HCT116 (cell line): ENCODE results near the gene TMSB10. TPM values are rescaled to one million over a fixed set of nuclear protein-coding genes. Genes with fewer than 3 reads are reported as not detected.

Experiments used
- ATAC-seq: fragments of 200-7000 bp; cut with Tn5 transposase; 2 replicates; pipeline ENCODE4 v1.9.1; 2020; ENCODE audit warnings: mild to moderate bottlenecking, moderate library complexity
- BruUV-seq: library from RNA; stranded (reverse); fragments of 400-500 nt; replicated peaks from 2 replicates; lab custom pipeline; 2021; lab: Mats Ljungman, UMichigan
- CTCF ChIA-PET: fragments of 300-600 bp; sonication (Branson Sonifier 250); formaldehyde crosslinking; loops from one replicate; lab custom pipeline; 2021; ENCODE audit warnings: antibody characterized with exemption; lab: Charles Lee
- POLR2A ChIA-PET: fragments of 300-600, 350-600 bp; sonication (Branson Sonifier 250); formaldehyde crosslinking; loops from one replicate; lab custom pipeline; 2021; ENCODE audit warnings: antibody characterized with exemption; lab: Charles Lee
- RAD21 ChIA-PET, 2 experiments: fragments of 300-600 bp; sonication (Branson Sonifier 250); formaldehyde crosslinking; loops; one replicate each; lab custom pipeline; 2023; ENCODE audit warnings: low total read pairs in 2 of 2; ENCODE audit not compliant: uncharacterized antibody in 2 of 2, unreplicated experiment in 2 of 2, low non-redundant PET in 1 of 2; lab: Charles Lee
- DNase-seq: peaks from one replicate; pipeline ENCODE4 v3.0.0-alpha.2; 2010; ENCODE audit warnings: low read depth, low spot score
- H2AFZ ChIP-seq: fragments of 200-600 bp; shearing (Covaris generic), sonication (generic); 2 replicates; pipeline ENCODE4 v1.6.1; 2017; ENCODE audit warnings: low read depth, mixed run types, mixed read lengths, antibody characterized with exemption, low read length; ENCODE audit not compliant: poor library complexity, severe bottlenecking
- H3K27ac ChIP-seq: 2 replicates; pipeline ENCODE4 v1.5.1; 2012; ENCODE audit warnings: low read depth, low read length
- H3K27me3 ChIP-seq: fragments of 200-600 bp; sonication (generic); 2 replicates; pipeline ENCODE4 v1.6.1; 2016; ENCODE audit warnings: mixed run types, low read length, mixed read lengths; ENCODE audit not compliant: insufficient read depth
- H3K36me3 ChIP-seq, 2 experiments: fragments of 200-500 bp in 1 of 2; fragments of 200-600 bp in 1 of 2; sonication (Bioruptor generic) in 1 of 2; sonication (generic) in 1 of 2; 2 replicates each; pipeline versions ENCODE4 v1.5.1 to v1.6.1; 2014 to 2016; ENCODE audit warnings: low read length in 2 of 2, inconsistent platforms in 1 of 2, mixed read lengths in 1 of 2, mixed run types in 1 of 2; ENCODE audit not compliant: insufficient read depth in 2 of 2, control insufficient read depth in 1 of 2
- H3K4me1 ChIP-seq, 2 experiments: fragments of 200-600 bp in 1 of 2; sonication (generic) in 1 of 2; 2 replicates each; pipeline versions ENCODE4 v1.5.1 to v1.6.1; 2012 to 2017; ENCODE audit warnings: low read length in 2 of 2, inconsistent platforms in 1 of 2, mild to moderate bottlenecking in 1 of 2, mixed read lengths in 1 of 2, mixed run types in 1 of 2, moderate library complexity in 1 of 2; ENCODE audit not compliant: insufficient read depth in 2 of 2, control insufficient read depth in 1 of 2
- H3K4me2 ChIP-seq: fragments of 200-600 bp; sonication (generic); 2 replicates; pipeline ENCODE4 v1.6.1; 2017; ENCODE audit warnings: mixed run types, low read length, mixed read lengths
- H3K4me3 ChIP-seq, 2 experiments: fragments of 200-600 bp in 1 of 2; sonication (generic) in 1 of 2; replicated peaks in 1 of 2; 2 replicates each; pipeline ENCODE4 v1.5.1; 2011 to 2016; ENCODE audit warnings: low read length in 2 of 2, control low read depth in 1 of 2, low read depth in 1 of 2, mild to moderate bottlenecking in 1 of 2, mixed read lengths in 1 of 2, mixed run types in 1 of 2
- H3K79me2 ChIP-seq: fragments of 200-600 bp; sonication (generic); 2 replicates; pipeline ENCODE4 v1.6.1; 2017; ENCODE audit warnings: mild to moderate bottlenecking, mixed run types, low read length, moderate library complexity, mixed read lengths; ENCODE audit not compliant: insufficient read depth
- H3K9ac ChIP-seq: fragments of 200-600 bp; sonication (generic); 2 replicates; pipeline ENCODE4 v1.6.1; 2016; ENCODE audit warnings: low read length, mixed read lengths
- H3K9me2 ChIP-seq: fragments of 200-600 bp; sonication (generic), shearing (Covaris generic); 2 replicates; pipeline ENCODE4 v1.6.1; 2017; ENCODE audit warnings: mixed run types, mild to moderate bottlenecking, moderate library complexity; ENCODE audit not compliant: insufficient read depth
- H3K9me3 ChIP-seq, 2 experiments: fragments of 200-500 bp in 1 of 2; fragments of 200-600 bp in 1 of 2; sonication (Bioruptor generic) in 1 of 2; sonication (generic) in 1 of 2; 2 replicates each; pipeline ENCODE4 v1.6.1; 2014 to 2017; ENCODE audit warnings: low read length in 2 of 2, mixed read lengths in 2 of 2, inconsistent platforms in 1 of 2, low read depth in 1 of 2, mild to moderate bottlenecking in 1 of 2, mixed run types in 1 of 2, moderate library complexity in 1 of 2; ENCODE audit not compliant: control insufficient read depth in 1 of 2, insufficient read depth in 1 of 2
- H4K20me1 ChIP-seq: fragments of 200-600 bp; sonication (generic), shearing (Covaris generic); 2 replicates; pipeline ENCODE4 v1.6.1; 2017; ENCODE audit warnings: mixed run types, mild to moderate bottlenecking, moderate library complexity; ENCODE audit not compliant: insufficient read depth
- ATF3 ChIP-seq: IDR thresholded peaks from 2 replicates; pipeline ENCODE4 v1.6.1; 2012
- CBX3 ChIP-seq: IDR thresholded peaks from 2 replicates; pipeline ENCODE4 v1.6.1; 2012; ENCODE audit warnings: low read depth
- CEBPB ChIP-seq: IDR thresholded peaks from 2 replicates; pipeline ENCODE4 v1.6.1; 2012; ENCODE audit warnings: low read depth
- CTCF ChIP-seq, 3 experiments: fragments of 200-600 bp in 1 of 3; sonication (generic) in 1 of 3; IDR thresholded peaks in 2 of 3; conservative IDR thresholded peaks in 1 of 3; 2 replicates each; pipeline ENCODE4 v1.5.1; 2012 to 2017; ENCODE audit warnings: low read depth in 2 of 3, low read length in 2 of 3, antibody characterized with exemption in 1 of 3, borderline replicate concordance in 1 of 3, control low read depth in 1 of 3, mild to moderate bottlenecking in 1 of 3, mixed read lengths in 1 of 3, mixed run types in 1 of 3, moderate library complexity in 1 of 3; ENCODE audit not compliant: insufficient read depth in 1 of 3
- EGR1 ChIP-seq: IDR thresholded peaks from 2 replicates; pipeline ENCODE4 v1.6.1; 2012; ENCODE audit warnings: low read depth
- ELF1 ChIP-seq: IDR thresholded peaks from 2 replicates; pipeline ENCODE4 v1.6.1; 2012; ENCODE audit warnings: low read depth, borderline replicate concordance
- EZH2phosphoT487 ChIP-seq: fragments of 200-600 bp; IDR thresholded peaks from 2 replicates; pipeline ENCODE4 v1.6.1; 2018; ENCODE audit warnings: antibody characterized with exemption, borderline replicate concordance
- FOSL1 ChIP-seq: IDR thresholded peaks from 2 replicates; pipeline ENCODE4 v1.6.1; 2012; ENCODE audit warnings: low read depth
- JUND ChIP-seq: IDR thresholded peaks from 2 replicates; pipeline ENCODE4 v1.6.1; 2012
- POLR2A ChIP-seq: IDR thresholded peaks from 2 replicates; pipeline ENCODE4 v1.7.0; 2011; ENCODE audit warnings: borderline replicate concordance; ENCODE audit not compliant: insufficient read depth, insufficient read length; ENCODE audit errors: extremely low read depth
- POLR2AphosphoS5 ChIP-seq: IDR thresholded peaks from 2 replicates; pipeline ENCODE4 v1.6.1; 2011; ENCODE audit warnings: mild to moderate bottlenecking, low read depth, low read length, moderate library complexity
- RAD21 ChIP-seq: IDR thresholded peaks from 2 replicates; pipeline ENCODE4 v1.6.1; 2012; ENCODE audit warnings: low read depth, mild to moderate bottlenecking
- TCF7L2 ChIP-seq: IDR thresholded peaks from 2 replicates; pipeline ENCODE4 v1.7.0; 2011; ENCODE audit warnings: borderline replicate concordance, inconsistent platforms; ENCODE audit not compliant: insufficient read depth, insufficient read length; ENCODE audit errors: extremely low read depth
- intact Hi-C: fragments of 100-400 bp; cut with micrococcal nuclease; formaldehyde crosslinking; loops from 2 replicates; pipeline ENCODE4 v1.10.0; 2022
- total RNA-seq: library from RNA; stranded (reverse); gene quantifications from one replicate; pipeline ENCODE4 v1.2.1, GENCODE V29; 2021; ENCODE audit not compliant: unreplicated experiment
- TF ChIP-seq, protein P1 (sequence below): IDR thresholded peaks from 2 replicates; pipeline ENCODE4 v1.6.1; 2012; ENCODE audit warnings: low read depth

Gene TMSB10
- total RNA-seq, 1 experiment from 2014 or later: 2,677 TPM

DNA sequence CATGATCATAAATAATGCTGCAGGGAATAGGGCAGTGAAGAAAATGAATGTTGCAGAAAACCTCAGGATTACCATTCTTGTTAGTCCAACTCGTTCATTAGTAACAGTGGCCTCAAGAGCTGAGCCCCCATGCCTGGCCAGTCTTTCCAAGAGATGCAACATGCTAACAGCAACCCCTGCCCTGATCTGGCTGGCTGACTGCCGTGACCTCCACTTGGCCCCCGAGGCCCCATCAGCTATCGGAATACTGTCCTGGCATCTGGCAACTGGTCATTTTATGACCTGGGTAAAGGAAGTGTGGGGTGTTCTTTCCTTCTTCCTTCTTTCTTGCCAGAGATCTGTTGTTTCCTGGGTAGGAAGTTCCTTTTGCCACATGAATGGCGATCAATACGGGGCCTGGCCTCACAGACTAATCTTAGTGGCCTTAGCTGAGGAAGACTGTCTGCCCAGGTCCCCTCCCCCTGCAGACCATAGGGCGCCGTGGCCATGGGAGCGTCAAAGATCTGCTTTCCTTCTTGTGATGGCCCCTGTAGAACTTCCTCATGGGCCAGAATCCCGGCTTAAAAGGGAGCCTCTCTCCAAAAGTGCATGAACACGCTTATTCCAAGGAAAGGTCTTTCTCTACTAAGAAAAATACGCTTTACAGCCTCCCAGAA, 14.0 kb upstream of the TMSB10 start:
- Histone ChIP-seq H3K79me2 (no peaks in the 10 kb centered on the region), H3K36me3 (no peaks in the 10 kb centered on the region), H3K27ac (no peak overlapping the region), H3K4me1 (peaks cover 0 to 9% of the 10 kb centered on the region in 2 experiments; a peak in 2 of 4 replicates), H4K20me1 (no peaks in the 10 kb centered on the region), H3K9me3 (no peaks in the 10 kb centered on the region), H3K27me3 (no peaks in the 10 kb centered on the region), H3K9me2 (no peaks in the 10 kb centered on the region), H3K4me3 (no peak overlapping the region), H3K4me2 (no peak overlapping the region), H2AFZ (no peak overlapping the region), H3K9ac (no peak overlapping the region)
- intact Hi-C loops: no loop called here
- ChIA-PET RAD21 (no interaction called here), POLR2A (interaction anchor here (1.0 kb wide), 1 partner anchor 13 kb away, joined by 3 read pairs; no protein-coding TSS in a partner anchor), CTCF (interaction anchor here (0.9 kb wide), 1 partner anchor 9 kb away, joined by 3 read pairs; no protein-coding TSS in a partner anchor)
- no TSS peak for BruUV-seq
- DNase-seq (no peak), ATAC-seq (no peak)
- TF ChIP-seq FOSL1: no peak
- TF ChIP-seq ELF1: no peak
- no peak for TF ChIP-seq EZH2phosphoT487
- no peak for TF ChIP-seq TCF7L2
- TF ChIP-seq POLR2A: no peak

GRCh38 chr2:84894131-84894586, 11.3 kb upstream of the TMSB10 start:
- Histone ChIP-seq H3K9me2 (no peaks in the 10 kb centered on the region), H3K4me2 (peak overlapping the region; percentile 26; the same call in 1 of the 2 replicates), H3K9ac (no peak overlapping the region), H3K27me3 (no peaks in the 10 kb centered on the region), H3K4me3 (no peak overlapping the region), H3K79me2 (no peaks in the 10 kb centered on the region), H3K9me3 (no peaks in the 10 kb centered on the region), H2AFZ (peak overlapping the region; percentile 78), H3K27ac (no peak overlapping the region), H4K20me1 (no peaks in the 10 kb centered on the region), H3K36me3 (no peaks in the 10 kb centered on the region), H3K4me1 (peaks cover 0 to 29% of the 10 kb centered on the region in 2 experiments; a peak in 2 of 4 replicates)
- ChIA-PET CTCF (interaction anchor here (1.6 to 1.7 kb wide), 2 partner anchors 12 to 32 kb away, joined by 7 to 9 read pairs; no protein-coding TSS in a partner anchor), POLR2A (interaction anchor here (1.7 kb wide), 2 partner anchors 9 to 12 kb away, joined by 5 to 20 read pairs; partner anchors contain the start of gene TMSB10), RAD21 (no interaction called here)
- ATAC-seq (peak; percentile 69; the same call in 1 of the 2 replicates), DNase-seq (no peak)
- intact Hi-C loops: no loop called here
- BruUV-seq: no TSS peak
- no peak for TF ChIP-seq JUND
- no peak for TF ChIP-seq ATF3
- TF ChIP-seq, protein P1, sequence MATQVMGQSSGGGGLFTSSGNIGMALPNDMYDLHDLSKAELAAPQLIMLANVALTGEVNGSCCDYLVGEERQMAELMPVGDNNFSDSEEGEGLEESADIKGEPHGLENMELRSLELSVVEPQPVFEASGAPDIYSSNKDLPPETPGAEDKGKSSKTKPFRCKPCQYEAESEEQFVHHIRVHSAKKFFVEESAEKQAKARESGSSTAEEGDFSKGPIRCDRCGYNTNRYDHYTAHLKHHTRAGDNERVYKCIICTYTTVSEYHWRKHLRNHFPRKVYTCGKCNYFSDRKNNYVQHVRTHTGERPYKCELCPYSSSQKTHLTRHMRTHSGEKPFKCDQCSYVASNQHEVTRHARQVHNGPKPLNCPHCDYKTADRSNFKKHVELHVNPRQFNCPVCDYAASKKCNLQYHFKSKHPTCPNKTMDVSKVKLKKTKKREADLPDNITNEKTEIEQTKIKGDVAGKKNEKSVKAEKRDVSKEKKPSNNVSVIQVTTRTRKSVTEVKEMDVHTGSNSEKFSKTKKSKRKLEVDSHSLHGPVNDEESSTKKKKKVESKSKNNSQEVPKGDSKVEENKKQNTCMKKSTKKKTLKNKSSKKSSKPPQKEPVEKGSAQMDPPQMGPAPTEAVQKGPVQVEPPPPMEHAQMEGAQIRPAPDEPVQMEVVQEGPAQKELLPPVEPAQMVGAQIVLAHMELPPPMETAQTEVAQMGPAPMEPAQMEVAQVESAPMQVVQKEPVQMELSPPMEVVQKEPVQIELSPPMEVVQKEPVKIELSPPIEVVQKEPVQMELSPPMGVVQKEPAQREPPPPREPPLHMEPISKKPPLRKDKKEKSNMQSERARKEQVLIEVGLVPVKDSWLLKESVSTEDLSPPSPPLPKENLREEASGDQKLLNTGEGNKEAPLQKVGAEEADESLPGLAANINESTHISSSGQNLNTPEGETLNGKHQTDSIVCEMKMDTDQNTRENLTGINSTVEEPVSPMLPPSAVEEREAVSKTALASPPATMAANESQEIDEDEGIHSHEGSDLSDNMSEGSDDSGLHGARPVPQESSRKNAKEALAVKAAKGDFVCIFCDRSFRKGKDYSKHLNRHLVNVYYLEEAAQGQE: no peak
- TF ChIP-seq CEBPB: no peak
- TF ChIP-seq POLR2A: no peak
- TF ChIP-seq RAD21: no peak
- no peak for TF ChIP-seq CBX3
- no peak for TF ChIP-seq EGR1
- no peak for TF ChIP-seq CTCF (IDR thresholded peaks at IDR 0.05 in 2 of 3, conservative IDR thresholded peaks at IDR 0.05 in 1 of 3; ENCODE audit: borderline replicate concordance in 1 of 3, insufficient read depth in 1 of 3, low read depth in 2 of 3, low read length in 2 of 3)
- TF ChIP-seq POLR2AphosphoS5: no peak
- TF ChIP-seq TCF7L2: no peak
